ENCODE data around the gene CCDC34. TPM values are rescaled to one million over a fixed set of nuclear protein-coding genes. Genes with fewer than 3 reads are reported as not detected.

CCDC34 gene
- total RNA-seq, 6 donors from 2014 or later: 1.00 to 6.4 (median 1.6) TPM; not detected in 1

- Histone ChIP-seq H3K36me3 (no peaks in the 10 kb centered on the region), H3K9me3 (no peaks in the 10 kb centered on the region), H3K27me3 (no peaks in the 10 kb centered on the region), H3K4me3 (no peak overlapping the region), H3K27ac (no peak overlapping the region), H3K4me1 (peaks cover 0 to 12% (median 5%) of the 10 kb centered on the region in 4 donors)
- no peak for DNase-seq
- WGBS, 2 donors: 79 to 88% methylated on average over 6 of the region's 6 CpGs
- TF ChIP-seq POLR2AphosphoS5 (IDR thresholded peaks at IDR 0.05) (no peak), POLR2A (IDR thresholded peaks at IDR 0.05) (no peak), CTCF (IDR thresholded peaks at IDR 0.05) (no peak), EP300 (IDR thresholded peaks at IDR 0.05) (no peak)
- no peak for ATAC-seq (ENCODE audit: low FRiP score in 2 of 2)
Measured at GRCh38 chr11:27390318-27391295, 27.6 kb upstream of the CCDC34 start.

- no peaks in the 10 kb centered on the region for H3K4me1 ChIP-seq
- DNase-seq (no peak), ATAC-seq (ENCODE audit: low FRiP score in 2 of 2) (no peak)
- 52 to 60% methylated on average over 1 of the region's 1 CpG for WGBS, 2 donors
- no peak overlapping the region for H3K27ac ChIP-seq
- no peaks in the 10 kb centered on the region for H3K9me3 ChIP-seq
- no peaks in the 10 kb centered on the region for H3K27me3 ChIP-seq
- TF ChIP-seq EP300 (IDR thresholded peaks at IDR 0.05) (no peak), CTCF (IDR thresholded peaks at IDR 0.05) (no peak), POLR2AphosphoS5 (IDR thresholded peaks at IDR 0.05) (no peak), POLR2A (IDR thresholded peaks at IDR 0.05) (no peak)
- H3K4me3 ChIP-seq: no peak overlapping the region
- peaks cover 0 to 4% (median 0%) of the 10 kb centered on the region in 4 donors for H3K36me3 ChIP-seq
Measured at GRCh38 chr11:27388869-27389268, 25.9 kb upstream of the CCDC34 start.

GRCh38 chr11:27388001-27388400 is 25.0 kb upstream of the CCDC34 start:
- no peak for ATAC-seq (ENCODE audit: low FRiP score in 2 of 2)

GRCh38 chr11:27387362-27387761 is 24.3 kb upstream of the CCDC34 start:
- no peaks in the 10 kb centered on the region for H3K4me1 ChIP-seq
- TF ChIP-seq EP300 (IDR thresholded peaks at IDR 0.05) (no peak), CTCF (IDR thresholded peaks at IDR 0.05) (no peak)
- ATAC-seq (ENCODE audit: low FRiP score in 2 of 2) (no peak), DNase-seq (no peak)
- H3K4me3 ChIP-seq: no peak overlapping the region
- WGBS, 2 donors: 31 to 39% methylated on average over 2 of the region's 2 CpGs
- H3K27me3 ChIP-seq: no peaks in the 10 kb centered on the region
- no peak overlapping the region for H3K27ac ChIP-seq
- H3K9me3 ChIP-seq: no peaks in the 10 kb centered on the region
- H3K36me3 ChIP-seq: peaks cover 0 to 4% (median 0%) of the 10 kb centered on the region in 4 donors

More at GRCh38 chr11:27388001-27388400, 25.0 kb upstream of the CCDC34 start:
- Histone ChIP-seq H3K27ac (no peak overlapping the region), H3K4me1 (no peaks in the 10 kb centered on the region), H3K36me3 (peaks cover 0 to 4% (median 0%) of the 10 kb centered on the region in 4 donors), H3K9me3 (no peaks in the 10 kb centered on the region), H3K27me3 (no peaks in the 10 kb centered on the region), H3K4me3 (no peak overlapping the region)
- DNase-seq: no peak
- TF ChIP-seq POLR2A (IDR thresholded peaks at IDR 0.05): no peak
- TF ChIP-seq CTCF (IDR thresholded peaks at IDR 0.05): no peak
- no peak for TF ChIP-seq POLR2AphosphoS5 (IDR thresholded peaks at IDR 0.05)
- TF ChIP-seq EP300 (IDR thresholded peaks at IDR 0.05): no peak
- WGBS, 2 donors: 20 to 25% methylated on average over 2 of the region's 2 CpGs

Measured in upper lobe of left lung (tissue), 6 donors.